Measurements from ENCODE around the gene CRYBB3.

CRYBB3 gene

GRCh38 chr22:25199731-25200520 lies at the start of gene CRYBB3:
Gene CRYBB3, plus strand, starts transcription at chr22:25199858. Its CDS starts 1,539 bp downstream, at chr22:25201397.
- DNase-seq, result no peak

- DNase-seq, result no peak
Measured at GRCh38 chr22:25153961-25154666, 45.5 kb upstream of the CRYBB3 start.

GRCh38 chr22:25154667-25154999 lies 45.0 kb upstream of the CRYBB3 start:
- no peak for DNase-seq

- no peak for DNase-seq
Measured at GRCh38 chr22:25156736-25157135, 42.9 kb upstream of the CRYBB3 start.

DNA sequence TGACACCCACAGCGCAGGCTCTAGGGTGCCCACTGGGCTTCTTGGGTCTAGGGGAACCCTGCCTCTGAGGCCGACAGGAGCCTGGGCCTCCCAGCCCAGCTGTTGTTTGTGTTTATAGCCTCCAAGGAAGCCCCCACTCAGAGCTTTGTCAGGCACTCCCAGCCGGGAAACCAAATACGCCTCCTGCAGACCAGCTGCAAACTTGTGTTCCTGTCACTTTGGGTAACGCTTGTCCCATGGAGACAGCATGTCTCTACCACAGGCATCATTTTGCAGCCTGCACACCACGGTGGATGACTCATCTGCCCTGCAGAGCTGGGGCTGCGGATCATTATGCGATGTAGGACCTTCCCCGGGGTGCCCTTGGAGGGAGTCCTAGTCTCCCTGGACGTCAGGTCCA lies 40.6 kb upstream of the CRYBB3 start:
- DNase-seq, result no peak

DNA sequence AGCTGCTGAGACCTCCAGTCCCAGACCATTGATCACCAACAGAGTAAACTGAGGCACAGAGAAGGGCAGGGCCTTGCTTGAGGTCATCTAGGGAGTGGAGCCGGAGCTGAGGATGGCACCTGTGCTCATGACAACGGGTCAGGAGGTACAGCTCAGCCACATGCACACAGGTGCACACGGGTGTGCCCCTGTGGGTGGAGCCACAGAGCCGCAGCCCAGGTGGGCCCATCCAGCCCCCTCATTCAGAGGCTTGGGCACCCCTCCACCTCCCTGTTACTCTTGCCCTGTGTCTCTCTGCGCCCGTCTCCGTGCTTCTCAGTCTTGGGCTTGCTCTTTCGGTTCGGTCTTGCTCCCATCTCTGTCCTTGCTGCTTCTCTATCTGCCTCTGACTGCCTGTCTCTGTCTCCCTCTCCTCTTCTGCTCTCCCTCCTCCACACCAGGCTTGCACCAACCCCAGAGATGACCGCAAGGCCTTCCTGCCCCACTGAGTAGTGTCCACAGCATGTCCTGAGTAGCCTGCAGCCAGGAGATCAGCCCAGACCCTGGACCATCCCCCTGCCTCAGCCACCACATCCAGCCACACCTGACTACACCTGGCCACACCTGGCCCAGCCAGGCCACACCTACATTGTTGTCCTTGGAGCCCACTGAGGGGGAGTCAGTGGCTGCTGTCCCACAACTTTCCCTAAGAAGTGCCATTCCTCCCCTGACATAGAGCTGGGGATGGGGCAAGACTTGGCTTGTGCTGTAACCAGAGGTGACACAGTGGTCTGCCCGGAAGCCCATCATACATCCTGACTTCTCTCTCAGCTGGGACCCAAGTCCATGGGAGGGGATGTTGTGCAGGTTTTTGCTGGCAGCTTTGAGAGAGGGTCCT lies 39.3 kb upstream of the CRYBB3 start:
- DNase-seq, result no peak

DNA sequence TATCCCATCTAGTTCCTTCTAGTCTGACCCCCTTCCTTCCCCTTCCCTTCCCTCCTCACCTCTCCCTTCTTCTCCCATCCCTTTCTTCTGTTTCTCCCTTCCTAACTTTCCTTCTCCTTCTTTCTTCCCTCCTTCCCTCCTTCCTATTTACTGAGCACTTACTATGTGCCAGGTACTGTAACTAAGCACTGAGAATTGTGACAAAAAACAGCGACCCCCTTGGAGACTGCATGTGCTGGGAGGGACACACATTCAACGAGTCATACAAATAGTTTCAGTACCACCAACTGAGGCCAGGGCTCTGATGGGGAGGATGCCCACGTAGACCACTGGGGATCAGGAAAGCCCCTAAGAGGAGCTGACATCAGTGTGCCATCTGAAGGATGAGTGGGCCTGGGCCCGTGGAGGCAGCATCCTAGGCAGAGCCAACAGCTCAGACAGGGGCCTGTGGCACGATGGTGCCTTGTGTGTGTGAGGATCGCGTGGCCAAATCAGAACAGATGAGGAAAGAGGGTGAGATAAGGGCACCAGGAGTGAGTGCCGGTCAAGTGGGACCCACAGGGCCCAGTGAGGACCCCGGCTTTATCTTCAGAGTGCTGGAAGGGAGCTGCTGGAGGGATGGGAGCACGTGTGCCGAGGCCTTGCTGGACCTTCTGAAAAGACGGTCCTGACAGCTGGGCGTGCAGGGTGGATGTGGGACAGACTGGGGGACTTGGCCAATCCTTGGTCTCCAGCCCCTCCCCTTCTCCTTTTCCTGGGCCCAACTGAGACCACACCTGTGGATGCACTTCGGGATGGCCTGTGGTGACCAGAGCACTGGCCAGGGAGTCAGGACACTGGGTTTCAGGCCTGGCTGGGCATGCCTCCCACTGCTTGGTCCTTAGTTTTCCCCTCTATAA lies 38.4 kb upstream of the CRYBB3 start:
- no peak for DNase-seq

- DNase-seq, result no peak
Measured at GRCh38 chr22:25161916-25162530, 37.6 kb upstream of the CRYBB3 start.

GRCh38 chr22:25162561-25162960 lies 37.1 kb upstream of the CRYBB3 start:
- no peak for DNase-seq

- DNase-seq, result no peak
Measured at GRCh38 chr22:25165785-25166184, 33.9 kb upstream of the CRYBB3 start.

GRCh38 chr22:25166266-25167040 lies 33.2 kb upstream of the CRYBB3 start:
- no peak for DNase-seq

- DNase-seq, result no peak
Measured at GRCh38 chr22:25167082-25167481, 32.6 kb upstream of the CRYBB3 start.

DNA sequence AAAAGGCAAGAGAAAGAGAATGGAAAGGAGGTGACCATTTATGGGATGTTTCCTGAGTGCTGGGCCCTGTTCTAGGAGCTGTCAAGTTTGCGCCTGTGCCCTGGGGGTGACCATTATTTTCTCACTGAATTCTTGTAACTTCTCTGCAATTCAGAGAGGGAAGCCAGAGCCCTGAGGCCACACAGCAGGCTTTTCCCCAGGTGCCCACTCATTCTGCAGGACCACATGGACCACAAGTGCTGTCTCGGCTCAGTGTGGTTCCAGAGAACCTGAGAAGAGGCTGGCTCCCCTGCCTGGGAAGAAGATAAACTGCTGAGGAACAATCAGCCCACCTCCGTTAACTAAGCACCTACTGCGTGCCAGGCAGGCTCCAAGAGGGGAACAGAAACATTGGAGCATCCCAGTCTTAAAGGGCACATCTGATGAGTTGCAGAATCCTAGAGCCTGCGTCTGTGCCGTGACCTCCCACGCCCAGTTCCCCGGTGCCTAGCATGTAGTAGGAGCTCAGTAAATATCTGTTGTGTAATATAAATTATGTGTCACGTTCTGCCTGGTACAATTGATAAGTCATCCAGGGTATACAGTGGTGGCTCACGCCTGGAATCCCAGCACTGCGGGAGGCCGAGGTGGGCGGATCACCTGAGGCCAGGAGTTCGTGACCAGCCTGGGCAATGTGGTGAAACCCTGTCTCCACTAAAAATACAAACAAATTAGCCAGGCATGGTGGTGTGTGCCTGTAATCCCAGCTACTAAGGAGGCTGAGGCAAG lies 31.6 kb upstream of the CRYBB3 start:
- no peak for DNase-seq

- DNase-seq, result no peak
Measured at GRCh38 chr22:25169278-25170031, 30.2 kb upstream of the CRYBB3 start.

GRCh38 chr22:25170426-25170980 lies 29.2 kb upstream of the CRYBB3 start:
- DNase-seq, result no peak

DNA sequence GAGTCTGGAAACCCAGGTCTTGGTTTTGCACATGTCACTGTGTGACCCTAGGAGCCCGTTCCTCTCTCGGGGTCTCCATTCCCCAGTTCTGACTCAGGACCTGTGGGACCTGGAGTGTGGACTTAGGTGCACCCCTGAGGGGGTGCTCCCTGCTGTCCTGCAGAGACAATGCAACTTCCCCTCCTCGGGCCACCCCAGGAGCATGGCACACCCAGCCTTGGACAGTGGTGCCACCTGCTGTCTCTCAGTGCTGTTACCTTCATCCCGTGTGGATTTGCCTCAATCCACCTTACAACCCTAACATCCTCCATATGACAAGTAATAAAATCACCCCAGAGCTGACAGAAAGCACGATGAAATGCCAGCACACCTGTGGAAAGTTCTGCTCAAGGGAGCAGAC lies 27.5 kb upstream of the CRYBB3 start:
- DNase-seq, result peak; percentile 19

GRCh38 chr22:25174156-25174887 lies 25.3 kb upstream of the CRYBB3 start:
- DNase-seq, result no peak

DNA sequence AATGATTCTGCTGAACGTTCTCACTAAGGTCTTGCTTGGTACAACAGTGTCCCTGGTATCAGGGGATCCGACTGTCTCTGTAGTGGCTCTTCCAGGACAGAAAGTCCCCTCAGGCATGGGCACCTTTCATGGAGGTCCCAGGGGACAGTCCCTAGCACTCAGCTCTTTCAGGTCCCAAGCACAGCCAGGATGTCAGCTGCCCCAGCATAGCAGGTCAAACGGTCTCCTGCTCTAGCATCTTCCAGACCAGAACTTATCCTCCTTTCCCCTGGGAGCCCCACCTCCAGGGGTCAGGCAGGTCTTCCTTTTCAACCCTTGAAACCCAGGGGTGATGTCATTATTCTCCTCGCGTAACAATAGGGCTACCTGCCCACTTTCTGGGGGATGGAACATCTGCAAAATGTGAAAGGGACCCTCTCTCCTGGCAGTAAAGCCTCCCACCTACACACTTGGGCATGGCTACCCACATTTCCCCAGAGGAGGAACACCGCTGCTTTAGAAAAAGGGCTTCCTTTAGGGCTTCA lies 24.7 kb upstream of the CRYBB3 start:
- DNase-seq, result no peak

Measured in CD4-positive, alpha-beta T cell treated with Interleukin-4 for 1 hour (primary cell).